LNCAP (cell line): ENCODE data around the gene TMEM131.

ENCODE experiments used
- TF ChIP-seq, protein P1 (sequence below): fragments of 450-650 bp; IDR thresholded peaks from 2 replicates; pipeline ENCODE4 v1.5.1; 2017; ENCODE audit warnings: mild to moderate bottlenecking

The TMEM131 gene

DNA sequence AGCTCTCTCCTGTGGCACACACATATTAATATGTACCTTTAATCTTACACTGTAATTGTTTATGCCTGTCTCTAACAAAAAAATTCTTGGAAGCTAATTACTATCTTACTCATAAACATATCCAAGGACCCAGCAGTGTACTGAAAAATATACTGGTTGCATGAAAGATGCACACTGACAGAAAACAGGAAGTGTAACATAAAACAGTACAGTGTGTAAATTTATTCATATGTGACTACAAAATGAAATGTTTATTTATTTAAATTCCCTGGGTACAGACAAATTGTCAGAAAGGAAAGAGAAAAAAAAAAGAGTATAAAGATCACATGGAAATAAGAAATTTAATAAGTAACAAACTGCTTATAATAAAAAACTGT, 28.5 kb downstream of the TMEM131 start:
- TF ChIP-seq, protein P1, sequence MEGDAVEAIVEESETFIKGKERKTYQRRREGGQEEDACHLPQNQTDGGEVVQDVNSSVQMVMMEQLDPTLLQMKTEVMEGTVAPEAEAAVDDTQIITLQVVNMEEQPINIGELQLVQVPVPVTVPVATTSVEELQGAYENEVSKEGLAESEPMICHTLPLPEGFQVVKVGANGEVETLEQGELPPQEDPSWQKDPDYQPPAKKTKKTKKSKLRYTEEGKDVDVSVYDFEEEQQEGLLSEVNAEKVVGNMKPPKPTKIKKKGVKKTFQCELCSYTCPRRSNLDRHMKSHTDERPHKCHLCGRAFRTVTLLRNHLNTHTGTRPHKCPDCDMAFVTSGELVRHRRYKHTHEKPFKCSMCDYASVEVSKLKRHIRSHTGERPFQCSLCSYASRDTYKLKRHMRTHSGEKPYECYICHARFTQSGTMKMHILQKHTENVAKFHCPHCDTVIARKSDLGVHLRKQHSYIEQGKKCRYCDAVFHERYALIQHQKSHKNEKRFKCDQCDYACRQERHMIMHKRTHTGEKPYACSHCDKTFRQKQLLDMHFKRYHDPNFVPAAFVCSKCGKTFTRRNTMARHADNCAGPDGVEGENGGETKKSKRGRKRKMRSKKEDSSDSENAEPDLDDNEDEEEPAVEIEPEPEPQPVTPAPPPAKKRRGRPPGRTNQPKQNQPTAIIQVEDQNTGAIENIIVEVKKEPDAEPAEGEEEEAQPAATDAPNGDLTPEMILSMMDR: no peak

DNA sequence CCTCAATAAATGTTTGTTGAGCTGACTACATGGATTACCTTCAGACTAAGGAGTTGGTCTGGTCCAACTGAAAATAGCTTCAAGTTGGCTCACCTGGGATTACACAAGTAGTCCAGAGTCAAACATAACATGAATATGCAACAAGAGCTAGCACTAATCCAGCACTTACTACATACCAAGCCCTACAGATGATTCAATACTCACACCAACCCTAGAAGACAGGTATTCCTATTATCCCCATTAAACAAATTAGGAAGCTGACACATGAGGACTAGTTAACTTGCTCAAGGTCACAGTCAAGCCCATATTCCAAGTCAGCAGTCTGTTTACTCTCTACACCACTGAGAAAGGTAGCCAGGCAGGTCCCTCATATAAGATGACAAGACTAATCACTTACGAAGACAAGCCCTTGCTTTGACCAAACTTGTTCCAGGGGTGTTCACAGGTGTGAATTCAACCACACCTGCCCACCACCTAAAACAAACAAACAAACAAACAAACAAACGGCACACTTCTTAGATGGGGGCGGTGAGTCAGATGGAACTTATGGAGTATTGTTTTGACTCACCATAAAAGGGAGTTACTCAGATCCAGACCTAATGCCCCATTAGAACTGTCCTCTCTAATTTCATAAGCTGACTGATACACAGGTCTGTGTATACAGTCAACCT, 29.1 kb downstream of the TMEM131 start:
- TF ChIP-seq, protein P1: no peak

DNA sequence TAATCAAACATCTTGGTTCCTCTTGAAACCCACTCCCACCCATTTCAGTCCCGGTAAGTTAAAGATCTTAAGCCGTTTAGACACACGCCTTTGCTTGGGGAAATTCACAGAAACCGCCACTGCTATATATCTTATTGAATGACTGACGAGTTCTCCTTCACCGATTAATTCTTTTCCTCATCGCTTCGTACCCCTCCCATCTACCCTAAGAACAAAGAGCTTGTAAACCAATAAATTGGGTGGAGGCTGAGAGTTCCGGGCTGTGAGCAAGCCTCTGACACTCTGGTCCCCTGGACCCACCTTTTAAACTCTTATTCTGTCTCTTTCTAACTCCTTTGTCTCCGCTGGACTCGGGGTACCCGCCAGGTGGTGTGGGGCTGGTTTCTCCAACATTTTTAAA, 30.6 kb downstream of the TMEM131 start:
- TF ChIP-seq, protein P1: no peak

DNA sequence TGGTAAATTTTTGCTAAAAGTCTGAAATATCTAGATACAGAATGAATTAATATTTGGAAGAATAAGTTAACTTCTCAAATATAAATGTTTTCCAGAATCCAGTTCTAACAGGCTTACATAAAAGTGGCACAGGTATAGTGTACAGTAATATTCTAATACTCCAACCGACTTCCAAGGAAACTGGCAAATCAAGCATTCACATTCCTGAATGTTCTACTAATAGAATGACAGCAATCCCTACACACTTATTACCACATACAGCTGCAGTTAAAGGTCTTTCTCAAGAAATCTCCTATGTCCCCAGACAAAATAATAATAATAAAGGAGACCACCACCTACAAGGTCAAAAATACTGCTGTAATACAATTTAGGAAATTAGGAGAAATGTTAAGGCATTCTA, 31.9 kb downstream of the TMEM131 start:
- TF ChIP-seq, protein P1: no peak

DNA sequence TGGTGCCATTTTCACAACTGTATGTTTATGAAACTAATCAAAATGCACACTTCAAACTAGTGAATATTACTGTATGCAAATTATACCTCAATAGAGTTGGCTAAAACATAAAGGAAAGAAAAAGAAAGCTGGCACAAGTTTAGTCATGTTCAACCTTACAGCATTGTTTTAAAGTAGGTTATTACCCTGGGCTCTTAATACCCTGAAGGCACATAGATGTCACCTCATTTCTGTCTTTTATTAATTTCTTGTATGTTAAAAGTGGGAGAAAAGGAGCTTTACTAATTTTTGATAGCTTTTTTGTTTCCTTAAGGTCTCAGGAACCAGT, 32.7 kb downstream of the TMEM131 start:
- TF ChIP-seq, protein P1: no peak

DNA sequence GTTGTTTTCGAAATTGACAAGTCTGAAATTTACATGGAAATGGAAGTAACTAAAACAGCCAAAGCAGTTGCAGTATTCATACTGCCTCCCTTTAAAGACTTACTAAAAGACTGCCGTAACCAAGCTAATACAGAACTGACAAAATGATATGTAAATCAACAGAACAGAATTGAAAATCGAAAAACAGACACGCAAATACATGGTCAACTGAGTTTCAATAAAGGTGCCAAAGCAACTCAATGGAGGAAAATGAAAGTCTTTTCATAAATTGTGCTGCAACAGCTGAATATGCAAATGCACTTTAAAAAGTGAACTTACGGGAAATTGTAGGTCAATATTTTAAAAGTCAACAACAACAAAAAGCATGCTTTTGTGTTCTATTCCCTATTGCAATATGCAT, 34.2 kb downstream of the TMEM131 start:
- TF ChIP-seq, protein P1: no peak

DNA sequence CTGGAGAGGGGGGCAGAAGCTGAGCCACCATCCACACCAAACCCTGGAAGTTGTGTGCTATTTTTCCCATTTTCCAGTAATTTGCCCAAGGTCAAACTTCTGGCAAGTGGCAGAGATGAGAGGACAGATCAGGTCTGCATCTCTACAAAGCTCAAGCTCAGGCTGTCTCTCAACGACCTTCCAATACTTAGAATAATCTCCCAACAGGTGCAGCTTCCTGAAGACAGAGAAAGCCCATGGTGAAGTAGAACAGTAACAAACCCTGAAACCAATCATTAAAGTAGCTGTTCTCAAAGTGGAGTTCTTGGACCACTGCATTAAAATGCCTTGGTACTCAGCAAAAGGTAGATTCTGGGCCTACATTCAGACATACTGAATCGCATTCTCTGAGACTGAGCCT, 37.6 kb downstream of the TMEM131 start:
- TF ChIP-seq, protein P1: no peak
